22Rv1 (cell line): Measurements from ENCODE around the gene AP3S1.

Experiments
- H3K27ac ChIP-seq: fragments of 450-650 bp; 2 replicates; pipeline ENCODE4 v1.5.1; 2017
- CTCF ChIP-seq: fragments of 450-650 bp; IDR thresholded peaks from 2 replicates; pipeline ENCODE4 v1.5.1; 2017; ENCODE audit warnings: mild to moderate bottlenecking
- ZFX ChIP-seq: fragments of 450-650 bp; IDR thresholded peaks from 2 replicates; pipeline ENCODE4 v1.6.1; 2017; ENCODE audit warnings: antibody characterized with exemption, borderline replicate concordance

Gene AP3S1

GRCh38 chr5:115941051-115941675 lies 99.4 kb downstream of the AP3S1 start:
- TF ChIP-seq ZFX: no peak
- TF ChIP-seq CTCF: no peak
- no peak overlapping the region for H3K27ac ChIP-seq

GRCh38 chr5:115944501-115944900 lies 102.8 kb downstream of the AP3S1 start:
- H3K27ac ChIP-seq: no peak overlapping the region
- TF ChIP-seq ZFX (no peak), CTCF (no peak)

GRCh38 chr5:115946655-115947054 lies 104.9 kb downstream of the AP3S1 start:
- no peak overlapping the region; the same call in 1 of the 2 replicates for H3K27ac ChIP-seq
- TF ChIP-seq ZFX: no peak
- TF ChIP-seq CTCF: no peak

- peak overlapping the region; percentile 68 for H3K27ac ChIP-seq
- no peak for TF ChIP-seq ZFX
- TF ChIP-seq CTCF: no peak
Measured at GRCh38 chr5:115947260-115947659, 105.5 kb downstream of the AP3S1 start.

- peak overlapping the region; percentile 68 for H3K27ac ChIP-seq
- TF ChIP-seq ZFX (no peak), CTCF (no peak)
Measured at GRCh38 chr5:115948091-115948534, 106.4 kb downstream of the AP3S1 start.

GRCh38 chr5:115949096-115949495 lies 107.4 kb downstream of the AP3S1 start:
- no peak overlapping the region for H3K27ac ChIP-seq
- TF ChIP-seq CTCF (no peak), ZFX (no peak)

- H3K27ac ChIP-seq: no peak overlapping the region
- TF ChIP-seq ZFX: no peak
- no peak for TF ChIP-seq CTCF
Measured at GRCh38 chr5:115952588-115952987, 110.9 kb downstream of the AP3S1 start.
